Endothelial cell of umbilical vein (primary cell): ENCODE data around the gene SEMA3G. TPM values are rescaled to one million over a fixed set of nuclear protein-coding genes. Genes with fewer than 3 reads are reported as not detected.

Experiments
- BruUV-seq: library from RNA; stranded (reverse); fragments of 400-500 nt; replicated peaks from 2 replicates; lab custom pipeline; 2021; lab: Mats Ljungman, UMichigan
- CTCF ChIA-PET: fragments of 300-600, 350-600 bp; sonication (Branson Sonifier 250); formaldehyde crosslinking; loops from one replicate; lab custom pipeline; 2021; ENCODE audit warnings: antibody characterized with exemption, inconsistent platforms; lab: Charles Lee
- POLR2A ChIA-PET: fragments of 300-600, 350-600 bp; sonication (Branson Sonifier 250); formaldehyde crosslinking; loops from one replicate; lab custom pipeline; 2021; ENCODE audit warnings: antibody characterized with exemption, inconsistent platforms; lab: Charles Lee
- DNase-seq: peaks from one replicate; pipeline ENCODE4 v3.0.0-alpha.2; 2011; ENCODE audit warnings: low read depth, low spot score
- FAIRE-seq: peaks from 2 replicates; lab custom pipeline; 2011; peaks lifted over from hg19 to GRCh38; lab: Jason Lieb, UNC
- H2AFZ ChIP-seq: 2 replicates; pipeline ENCODE4 v1.6.0; 2012; ENCODE audit warnings: low read depth, low read length, control low read depth, inconsistent platforms
- H3K27ac ChIP-seq: 2 replicates; pipeline ENCODE4 v1.5.1; 2011; ENCODE audit warnings: low read depth, mild to moderate bottlenecking, control low read depth, low read length, moderate library complexity; ENCODE audit not compliant: insufficient read depth
- H3K27me3 ChIP-seq, 2 experiments: 2 replicates each; pipeline versions ENCODE4 v1.6.0 to v1.6.1; 2011; ENCODE audit warnings: low read length in 2 of 2, mixed read lengths in 1 of 2; ENCODE audit not compliant: control insufficient read depth in 2 of 2, insufficient read depth in 2 of 2
- H3K36me3 ChIP-seq, 2 experiments: 2 replicates in 1 of 2; 3 replicates in 1 of 2; pipeline ENCODE4 v1.5.1; 2011; ENCODE audit warnings: low read length in 2 of 2, mild to moderate bottlenecking in 1 of 2, moderate library complexity in 1 of 2; ENCODE audit not compliant: control insufficient read depth in 2 of 2, insufficient read depth in 2 of 2; ENCODE audit errors: extremely low read depth in 1 of 2
- H3K4me1 ChIP-seq: 3 replicates; pipeline ENCODE4 v1.5.1; 2011; ENCODE audit warnings: mild to moderate bottlenecking, low read length; ENCODE audit not compliant: control insufficient read depth, insufficient read depth; ENCODE audit errors: extremely low read depth
- H3K4me2 ChIP-seq: 2 replicates; pipeline ENCODE4 v1.6.1; 2011; ENCODE audit warnings: low read length, control low read depth, mixed read lengths; ENCODE audit not compliant: insufficient read depth
- H3K4me3 ChIP-seq, 3 experiments: fragments of 200-600 bp in 1 of 3; sonication (generic), shearing (Covaris generic) in 1 of 3; replicated peaks in 1 of 3; 2 replicates each; pipeline ENCODE4 v1.5.1; 2011 to 2016; ENCODE audit warnings: control low read depth in 3 of 3, low read length in 3 of 3, mild to moderate bottlenecking in 2 of 3, inconsistent platforms in 1 of 3, low read depth in 1 of 3, moderate library complexity in 1 of 3; ENCODE audit not compliant: insufficient read depth in 1 of 3
- H3K79me2 ChIP-seq: 2 replicates; pipeline ENCODE4 v1.6.0; 2012; ENCODE audit warnings: low read length, inconsistent platforms; ENCODE audit not compliant: control insufficient read depth, insufficient read depth
- H3K9ac ChIP-seq: replicated peaks from 2 replicates; pipeline ENCODE3; 2011; ENCODE audit warnings: low read length, control low read depth; ENCODE audit not compliant: insufficient read depth; ENCODE audit errors: extremely low read depth
- H3K9me1 ChIP-seq: replicated peaks from 3 replicates; pipeline ENCODE4 v1.6.0; 2011; ENCODE audit warnings: mild to moderate bottlenecking, low read length; ENCODE audit not compliant: control insufficient read depth, insufficient read depth; ENCODE audit errors: extremely low read depth
- H3K9me3 ChIP-seq: replicated peaks from 2 replicates; pipeline ENCODE4 v1.5.1; 2012; ENCODE audit warnings: low read length, inconsistent platforms; ENCODE audit not compliant: control insufficient read depth, insufficient read depth
- H4K20me1 ChIP-seq: replicated peaks from 2 replicates; pipeline ENCODE3; 2011; ENCODE audit warnings: mild to moderate bottlenecking, low read length; ENCODE audit not compliant: control insufficient read depth, insufficient read depth; ENCODE audit errors: extremely low read depth
- EZH2 ChIP-seq: IDR thresholded peaks from 2 replicates; pipeline ENCODE4 v1.6.1; 2012; ENCODE audit warnings: borderline replicate concordance, low read depth, mild to moderate bottlenecking, moderate library complexity, low read length, inconsistent platforms; ENCODE audit not compliant: severe bottlenecking
- FOS ChIP-seq: IDR thresholded peaks from 2 replicates; pipeline ENCODE4 v1.6.1; 2011; ENCODE audit warnings: mild to moderate bottlenecking, low read length, moderate library complexity, borderline replicate concordance; ENCODE audit not compliant: insufficient read depth
- GATA2 ChIP-seq: IDR thresholded peaks from 2 replicates; pipeline ENCODE4 v1.7.0; 2011; ENCODE audit warnings: low read depth, mild to moderate bottlenecking, moderate library complexity, mixed read lengths, low read length; ENCODE audit not compliant: insufficient read length, insufficient read depth
- JUN ChIP-seq: IDR thresholded peaks from 2 replicates; pipeline ENCODE4 v1.6.1; 2011; ENCODE audit warnings: borderline replicate concordance, low read depth; ENCODE audit not compliant: insufficient read length, insufficient read depth
- MYC ChIP-seq: IDR thresholded peaks from one replicate; pipeline ENCODE4 v1.6.1; 2011; ENCODE audit warnings: mild to moderate bottlenecking, low read depth, low read length
- POLR2A ChIP-seq: IDR thresholded peaks from 2 replicates; pipeline ENCODE4 v1.6.1; 2012; ENCODE audit warnings: low read depth, mild to moderate bottlenecking, control low read depth, low read length
- POLR2AphosphoS5 ChIP-seq: IDR thresholded peaks from 2 replicates; pipeline ENCODE4 v1.6.1; 2012; ENCODE audit warnings: low read depth, mild to moderate bottlenecking, control low read depth, low read length, moderate library complexity; ENCODE audit not compliant: insufficient read depth
- dilution Hi-C: fragments of 300-500 bp; cut with MboI; formaldehyde crosslinking; loops from one replicate; pipeline ENCODE4 v1.15.0; 2019; ENCODE audit warnings: low sequenced_read_pairs; ENCODE audit not compliant: extremely low pct_ligation_motif_present
- intact Hi-C: fragments of 100-400 bp; cut with micrococcal nuclease; formaldehyde crosslinking; loops from one replicate; pipeline ENCODE4 v1.10.0; 2022
- polyA plus RNA-seq, 4 experiments: library from polyadenylated mRNA; depleted of rRNA in 3 of 4; stranded (reverse) in 3 of 4; unstranded in 1 of 4; fragments of >200 nt; gene quantifications; 2 replicates each; pipeline versions ENCODE4 v1.2.1 to v1.2.3, GENCODE V29; 2011 to 2012; ENCODE audit warnings: missing spikeins in 1 of 4
- total RNA-seq: library from RNA; stranded (reverse); gene quantifications from 2 replicates; pipeline ENCODE4 v1.2.3, GENCODE V29; 2021
- TF ChIP-seq, protein P1 (sequence below), 2 donors: IDR thresholded peaks; 1 replicate in 1 of 2; 2 replicates in 1 of 2; pipeline ENCODE4 v1.5.1; 2011; ENCODE audit warnings: low read length in 2 of 2, mild to moderate bottlenecking in 2 of 2, moderate library complexity in 2 of 2, control low read depth in 1 of 2, inconsistent platforms in 1 of 2, low read depth in 1 of 2; ENCODE audit not compliant: insufficient read depth in 1 of 2; ENCODE audit errors: extremely low read depth in 1 of 2
- TF ChIP-seq, protein P2 (sequence below): IDR thresholded peaks from 2 replicates; pipeline ENCODE4 v1.6.1; 2011; ENCODE audit not compliant: insufficient read depth, insufficient read length

Gene SEMA3G
- total and polyA plus RNA-seq, 2 donors (not counting 3 experiments of a cell fraction or from before 2014, with no cell fraction given): 22.6 to 27.9 TPM

DNA sequence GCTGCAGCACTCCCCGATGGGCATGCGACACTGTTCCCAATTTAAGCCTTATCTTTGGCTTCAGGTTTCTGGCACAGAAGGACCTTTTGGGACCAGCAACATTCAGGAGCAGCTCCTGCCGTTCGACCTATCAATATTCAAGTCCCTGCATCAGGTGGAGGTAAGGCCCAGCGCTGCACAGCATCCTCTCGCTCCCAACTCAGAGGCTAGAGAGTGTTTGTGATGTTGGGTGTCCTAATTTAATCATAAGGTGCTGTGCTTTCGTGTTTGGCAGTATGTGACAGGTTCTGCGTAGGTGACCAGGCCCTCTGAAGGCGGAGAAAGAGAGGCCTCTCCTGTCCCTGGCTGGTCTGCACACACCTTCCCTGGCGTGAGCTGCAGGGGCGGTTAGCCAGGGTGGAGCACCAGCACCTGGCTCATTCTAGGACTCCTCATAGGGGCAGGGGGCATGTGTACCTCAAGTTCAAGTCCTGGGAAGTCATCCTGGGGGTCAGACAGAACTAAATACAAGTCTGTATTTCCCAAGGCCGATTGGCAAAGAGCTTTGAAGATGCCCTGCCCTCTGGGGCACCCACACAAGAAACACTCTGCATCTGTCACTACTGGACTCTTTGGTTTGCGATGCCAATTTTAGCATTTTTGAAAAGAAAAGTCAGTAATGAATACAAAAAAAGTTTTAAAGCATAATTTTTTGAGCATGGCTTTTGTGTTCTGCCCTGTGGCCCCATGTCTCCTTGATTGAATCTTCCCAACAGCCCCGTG, 27.5 kb upstream of the SEMA3G start:
- POLR2A ChIA-PET: no interaction called here
- H2AFZ ChIP-seq: no peak overlapping the region
- no peaks in the 10 kb centered on the region for H3K9me3 ChIP-seq
- no peaks in the 10 kb centered on the region for H3K27me3 ChIP-seq
- intact Hi-C loops: loop anchor here (1.0 to 10.0 kb wide), 3 partner anchors 23 to 212 kb away; partner anchors contain the start of genes GNL3, PBRM1 and STAB1
- DNase-seq: no peak
- peaks cover 22 to 38% of the 10 kb centered on the region in 2 experiments for H3K36me3 ChIP-seq
- H3K4me1 ChIP-seq: no peaks in the 10 kb centered on the region
- H4K20me1 ChIP-seq: no peaks in the 10 kb centered on the region
- peaks cover 8% of the 10 kb centered on the region for H3K79me2 ChIP-seq
- H3K9ac ChIP-seq: no peak overlapping the region
- no peak for FAIRE-seq
- CTCF ChIA-PET: interaction anchor here (0.6 to 5.2 kb wide), 11 partner anchors 10 to 64 kb away, joined by 3 to 29 read pairs (median 6); partner anchors contain the start of genes STAB1 and UQCC5
- BruUV-seq: no TSS peak
- TF ChIP-seq POLR2AphosphoS5 (no peak), JUN (no peak), FOS (no peak), POLR2A (no peak), MYC (no peak), GATA2 (no peak), EZH2 (no peak)
- TF ChIP-seq, protein P1, sequence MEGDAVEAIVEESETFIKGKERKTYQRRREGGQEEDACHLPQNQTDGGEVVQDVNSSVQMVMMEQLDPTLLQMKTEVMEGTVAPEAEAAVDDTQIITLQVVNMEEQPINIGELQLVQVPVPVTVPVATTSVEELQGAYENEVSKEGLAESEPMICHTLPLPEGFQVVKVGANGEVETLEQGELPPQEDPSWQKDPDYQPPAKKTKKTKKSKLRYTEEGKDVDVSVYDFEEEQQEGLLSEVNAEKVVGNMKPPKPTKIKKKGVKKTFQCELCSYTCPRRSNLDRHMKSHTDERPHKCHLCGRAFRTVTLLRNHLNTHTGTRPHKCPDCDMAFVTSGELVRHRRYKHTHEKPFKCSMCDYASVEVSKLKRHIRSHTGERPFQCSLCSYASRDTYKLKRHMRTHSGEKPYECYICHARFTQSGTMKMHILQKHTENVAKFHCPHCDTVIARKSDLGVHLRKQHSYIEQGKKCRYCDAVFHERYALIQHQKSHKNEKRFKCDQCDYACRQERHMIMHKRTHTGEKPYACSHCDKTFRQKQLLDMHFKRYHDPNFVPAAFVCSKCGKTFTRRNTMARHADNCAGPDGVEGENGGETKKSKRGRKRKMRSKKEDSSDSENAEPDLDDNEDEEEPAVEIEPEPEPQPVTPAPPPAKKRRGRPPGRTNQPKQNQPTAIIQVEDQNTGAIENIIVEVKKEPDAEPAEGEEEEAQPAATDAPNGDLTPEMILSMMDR (IDR thresholded peaks at IDR 0.05; ENCODE audit: extremely low read depth in 1 of 2, insufficient read depth in 1 of 2, low read depth in 1 of 2, low read length in 2 of 2): no peak
- TF ChIP-seq, protein P2, sequence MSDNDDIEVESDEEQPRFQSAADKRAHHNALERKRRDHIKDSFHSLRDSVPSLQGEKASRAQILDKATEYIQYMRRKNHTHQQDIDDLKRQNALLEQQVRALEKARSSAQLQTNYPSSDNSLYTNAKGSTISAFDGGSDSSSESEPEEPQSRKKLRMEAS: no peak
- no peaks in the 10 kb centered on the region for H3K9me1 ChIP-seq
- no peak overlapping the region for H3K4me2 ChIP-seq
- H3K4me3 ChIP-seq: no peak overlapping the region
- no peak overlapping the region for H3K27ac ChIP-seq
- dilution Hi-C loops: no loop called here
